Endothelial cell of umbilical vein (primary cell): ENCODE measurements around the gene RPGR. TPM values are rescaled to one million over a fixed set of nuclear protein-coding genes. Genes with fewer than 3 reads are reported as not detected.

Experiments used
- BruUV-seq: library from RNA; stranded (reverse); fragments of 400-500 nt; replicated peaks from 2 replicates; lab custom pipeline; 2021; lab: Mats Ljungman, UMichigan
- CTCF ChIA-PET: fragments of 300-600, 350-600 bp; sonication (Branson Sonifier 250); formaldehyde crosslinking; loops from one replicate; lab custom pipeline; 2021; ENCODE audit warnings: antibody characterized with exemption, inconsistent platforms; lab: Charles Lee
- POLR2A ChIA-PET: fragments of 300-600, 350-600 bp; sonication (Branson Sonifier 250); formaldehyde crosslinking; loops from one replicate; lab custom pipeline; 2021; ENCODE audit warnings: antibody characterized with exemption, inconsistent platforms; lab: Charles Lee
- DNase-seq: peaks from one replicate; pipeline ENCODE4 v3.0.0-alpha.2; 2011; ENCODE audit warnings: low read depth, low spot score
- FAIRE-seq: peaks from 2 replicates; lab custom pipeline; 2011; peaks lifted over from hg19 to GRCh38; lab: Jason Lieb, UNC
- H2AFZ ChIP-seq: 2 replicates; pipeline ENCODE4 v1.6.0; 2012; ENCODE audit warnings: low read depth, low read length, control low read depth, inconsistent platforms
- H3K27ac ChIP-seq: 2 replicates; pipeline ENCODE4 v1.5.1; 2011; ENCODE audit warnings: low read depth, mild to moderate bottlenecking, control low read depth, low read length, moderate library complexity; ENCODE audit not compliant: insufficient read depth
- H3K27me3 ChIP-seq, 2 experiments: 2 replicates each; pipeline versions ENCODE4 v1.6.0 to v1.6.1; 2011; ENCODE audit warnings: low read length in 2 of 2, mixed read lengths in 1 of 2; ENCODE audit not compliant: control insufficient read depth in 2 of 2, insufficient read depth in 2 of 2
- H3K36me3 ChIP-seq, 2 experiments: 2 replicates in 1 of 2; 3 replicates in 1 of 2; pipeline ENCODE4 v1.5.1; 2011; ENCODE audit warnings: low read length in 2 of 2, mild to moderate bottlenecking in 1 of 2, moderate library complexity in 1 of 2; ENCODE audit not compliant: control insufficient read depth in 2 of 2, insufficient read depth in 2 of 2; ENCODE audit errors: extremely low read depth in 1 of 2
- H3K4me1 ChIP-seq: 3 replicates; pipeline ENCODE4 v1.5.1; 2011; ENCODE audit warnings: mild to moderate bottlenecking, low read length; ENCODE audit not compliant: control insufficient read depth, insufficient read depth; ENCODE audit errors: extremely low read depth
- H3K4me2 ChIP-seq: 2 replicates; pipeline ENCODE4 v1.6.1; 2011; ENCODE audit warnings: low read length, control low read depth, mixed read lengths; ENCODE audit not compliant: insufficient read depth
- H3K4me3 ChIP-seq, 3 experiments: fragments of 200-600 bp in 1 of 3; sonication (generic), shearing (Covaris generic) in 1 of 3; replicated peaks in 1 of 3; 2 replicates each; pipeline ENCODE4 v1.5.1; 2011 to 2016; ENCODE audit warnings: control low read depth in 3 of 3, low read length in 3 of 3, mild to moderate bottlenecking in 2 of 3, inconsistent platforms in 1 of 3, low read depth in 1 of 3, moderate library complexity in 1 of 3; ENCODE audit not compliant: insufficient read depth in 1 of 3
- H3K79me2 ChIP-seq: 2 replicates; pipeline ENCODE4 v1.6.0; 2012; ENCODE audit warnings: low read length, inconsistent platforms; ENCODE audit not compliant: control insufficient read depth, insufficient read depth
- H3K9ac ChIP-seq: replicated peaks from 2 replicates; pipeline ENCODE3; 2011; ENCODE audit warnings: low read length, control low read depth; ENCODE audit not compliant: insufficient read depth; ENCODE audit errors: extremely low read depth
- H3K9me1 ChIP-seq: replicated peaks from 3 replicates; pipeline ENCODE4 v1.6.0; 2011; ENCODE audit warnings: mild to moderate bottlenecking, low read length; ENCODE audit not compliant: control insufficient read depth, insufficient read depth; ENCODE audit errors: extremely low read depth
- H3K9me3 ChIP-seq: replicated peaks from 2 replicates; pipeline ENCODE4 v1.5.1; 2012; ENCODE audit warnings: low read length, inconsistent platforms; ENCODE audit not compliant: control insufficient read depth, insufficient read depth
- H4K20me1 ChIP-seq: replicated peaks from 2 replicates; pipeline ENCODE3; 2011; ENCODE audit warnings: mild to moderate bottlenecking, low read length; ENCODE audit not compliant: control insufficient read depth, insufficient read depth; ENCODE audit errors: extremely low read depth
- CTCF ChIP-seq, 2 donors: IDR thresholded peaks; 1 replicate in 1 of 2; 2 replicates in 1 of 2; pipeline ENCODE4 v1.5.1; 2011; ENCODE audit warnings: low read length in 2 of 2, mild to moderate bottlenecking in 2 of 2, moderate library complexity in 2 of 2, control low read depth in 1 of 2, inconsistent platforms in 1 of 2, low read depth in 1 of 2; ENCODE audit not compliant: insufficient read depth in 1 of 2; ENCODE audit errors: extremely low read depth in 1 of 2
- EZH2 ChIP-seq: IDR thresholded peaks from 2 replicates; pipeline ENCODE4 v1.6.1; 2012; ENCODE audit warnings: borderline replicate concordance, low read depth, mild to moderate bottlenecking, moderate library complexity, low read length, inconsistent platforms; ENCODE audit not compliant: severe bottlenecking
- FOS ChIP-seq: IDR thresholded peaks from 2 replicates; pipeline ENCODE4 v1.6.1; 2011; ENCODE audit warnings: mild to moderate bottlenecking, low read length, moderate library complexity, borderline replicate concordance; ENCODE audit not compliant: insufficient read depth
- GATA2 ChIP-seq: IDR thresholded peaks from 2 replicates; pipeline ENCODE4 v1.7.0; 2011; ENCODE audit warnings: low read depth, mild to moderate bottlenecking, moderate library complexity, mixed read lengths, low read length; ENCODE audit not compliant: insufficient read length, insufficient read depth
- JUN ChIP-seq: IDR thresholded peaks from 2 replicates; pipeline ENCODE4 v1.6.1; 2011; ENCODE audit warnings: borderline replicate concordance, low read depth; ENCODE audit not compliant: insufficient read length, insufficient read depth
- MAX ChIP-seq: IDR thresholded peaks from 2 replicates; pipeline ENCODE4 v1.6.1; 2011; ENCODE audit not compliant: insufficient read depth, insufficient read length
- MYC ChIP-seq: IDR thresholded peaks from one replicate; pipeline ENCODE4 v1.6.1; 2011; ENCODE audit warnings: mild to moderate bottlenecking, low read depth, low read length
- POLR2A ChIP-seq: IDR thresholded peaks from 2 replicates; pipeline ENCODE4 v1.6.1; 2012; ENCODE audit warnings: low read depth, mild to moderate bottlenecking, control low read depth, low read length
- POLR2AphosphoS5 ChIP-seq: IDR thresholded peaks from 2 replicates; pipeline ENCODE4 v1.6.1; 2012; ENCODE audit warnings: low read depth, mild to moderate bottlenecking, control low read depth, low read length, moderate library complexity; ENCODE audit not compliant: insufficient read depth
- dilution Hi-C: fragments of 300-500 bp; cut with MboI; formaldehyde crosslinking; loops from one replicate; pipeline ENCODE4 v1.15.0; 2019; ENCODE audit warnings: low sequenced_read_pairs; ENCODE audit not compliant: extremely low pct_ligation_motif_present
- intact Hi-C: fragments of 100-400 bp; cut with micrococcal nuclease; formaldehyde crosslinking; loops from one replicate; pipeline ENCODE4 v1.10.0; 2022
- polyA plus RNA-seq, 4 experiments: library from polyadenylated mRNA; depleted of rRNA in 3 of 4; stranded (reverse) in 3 of 4; unstranded in 1 of 4; fragments of >200 nt; gene quantifications; 2 replicates each; pipeline versions ENCODE4 v1.2.1 to v1.2.3, GENCODE V29; 2011 to 2012; ENCODE audit warnings: missing spikeins in 1 of 4
- total RNA-seq: library from RNA; stranded (reverse); gene quantifications from 2 replicates; pipeline ENCODE4 v1.2.3, GENCODE V29; 2021

RPGR gene
- total and polyA plus RNA-seq, 2 donors (not counting 3 experiments of a cell fraction or from before 2014, with no cell fraction given): 2.7 to 24.0 TPM

- ChIA-PET POLR2A (no interaction called here), CTCF (no interaction called here)
- Histone ChIP-seq H3K9ac (no peak overlapping the region), H3K4me1 (peaks cover 4% of the 10 kb centered on the region), H3K27ac (no peak overlapping the region), H3K36me3 (no peaks in the 10 kb centered on the region), H3K4me2 (no peak overlapping the region), H2AFZ (no peak overlapping the region), H3K27me3 (no peaks in the 10 kb centered on the region), H4K20me1 (no peaks in the 10 kb centered on the region), H3K79me2 (no peaks in the 10 kb centered on the region), H3K9me1 (no peaks in the 10 kb centered on the region), H3K9me3 (no peaks in the 10 kb centered on the region), H3K4me3 (no peak overlapping the region)
- dilution Hi-C loops (no loop called here), intact Hi-C loops (no loop called here)
- no TSS peak for BruUV-seq
- no peak for TF ChIP-seq MYC
- no peak for TF ChIP-seq EZH2
- no peak for TF ChIP-seq GATA2
- TF ChIP-seq POLR2A: no peak
- no peak for TF ChIP-seq MAX
- no peak for TF ChIP-seq JUN
- no peak for TF ChIP-seq CTCF (IDR thresholded peaks at IDR 0.05; ENCODE audit: extremely low read depth in 1 of 2, insufficient read depth in 1 of 2, low read depth in 1 of 2, low read length in 2 of 2)
- TF ChIP-seq POLR2AphosphoS5: no peak
- TF ChIP-seq FOS: no peak
- FAIRE-seq (no peak), DNase-seq (no peak)
Measured at GRCh38 chrX:38365954-38366353, 38.6 kb upstream of the RPGR start.
